HEK293T (cell line): ENCODE measurements around the gene CLRN1.
"Not testable (repeated sequence)": the region's sequence is repeated elsewhere in the genome, so short reads cannot be mapped to it uniquely, and the experiment has no call there.

Experiments used
- CTCF ChIA-PET: fragments of 350-600 bp; formaldehyde crosslinking; extraction: SDS; loops from one replicate; lab custom pipeline; 2021; ENCODE audit warnings: antibody characterized with exemption, inconsistent platforms; lab: Yijun Ruan, JAX
- POLR2A ChIA-PET: fragments of 350-600 bp; formaldehyde crosslinking; extraction: SDS; loops from one replicate; lab custom pipeline; 2020; ENCODE audit warnings: antibody characterized with exemption, inconsistent platforms; lab: Yijun Ruan, JAX
- DNase-seq: peaks from one replicate; pipeline ENCODE4 v3.0.0; 2012; ENCODE audit warnings: mixed read lengths; ENCODE audit errors: extremely low spot score
- ARNT ChIP-seq: fragments of 450-650 bp; IDR thresholded peaks from 2 replicates; pipeline ENCODE4 v1.6.1; 2017; ENCODE audit warnings: mild to moderate bottlenecking
- BHLHE40 ChIP-seq: fragments of 450-650 bp; IDR thresholded peaks from 2 replicates; pipeline ENCODE4 v1.6.1; 2016; ENCODE audit warnings: mild to moderate bottlenecking, moderate library complexity, borderline replicate concordance
- CTBP1 ChIP-seq: fragments of 450-650 bp; IDR thresholded peaks from 2 replicates; pipeline ENCODE4 v1.6.1; 2016; ENCODE audit warnings: borderline replicate concordance
- ELF4 ChIP-seq: fragments of 450-650 bp; IDR thresholded peaks from 2 replicates; pipeline ENCODE4 v1.6.1; 2017; ENCODE audit warnings: antibody characterized with exemption
- FOXA1 ChIP-seq: fragments of 450-650 bp; IDR thresholded peaks from 2 replicates; pipeline ENCODE4 v1.6.1; 2016; ENCODE audit warnings: mild to moderate bottlenecking
- FOXK2 ChIP-seq: fragments of 450-650 bp; IDR thresholded peaks from 2 replicates; pipeline ENCODE4 v1.6.1; 2016; ENCODE audit warnings: mild to moderate bottlenecking
- FOXM1 ChIP-seq: fragments of 450-650 bp; IDR thresholded peaks from 2 replicates; pipeline ENCODE4 v1.6.1; 2017; ENCODE audit warnings: mild to moderate bottlenecking, borderline replicate concordance
- HDGF ChIP-seq: fragments of 450-650 bp; IDR thresholded peaks from 2 replicates; pipeline ENCODE4 v1.6.1; 2017; ENCODE audit warnings: antibody characterized with exemption, borderline replicate concordance
- L3MBTL2 ChIP-seq: fragments of 450-650 bp; conservative IDR thresholded peaks from 2 replicates; pipeline ENCODE4 v1.6.1; 2016; ENCODE audit warnings: mild to moderate bottlenecking
- LEF1 ChIP-seq: fragments of 450-650 bp; IDR thresholded peaks from 2 replicates; pipeline ENCODE4 v1.6.1; 2017; ENCODE audit warnings: mild to moderate bottlenecking, borderline replicate concordance
- NFRKB ChIP-seq: fragments of 450-650 bp; IDR thresholded peaks from 2 replicates; pipeline ENCODE4 v1.6.1; 2016; ENCODE audit warnings: mild to moderate bottlenecking, moderate library complexity
- SP1 ChIP-seq: fragments of 450-650 bp; IDR thresholded peaks from 2 replicates; pipeline ENCODE4 v1.6.1; 2017
- SUZ12 ChIP-seq: fragments of 450-650 bp; IDR thresholded peaks from 2 replicates; pipeline ENCODE4 v1.6.1; 2016; ENCODE audit warnings: mild to moderate bottlenecking
- TARDBP ChIP-seq: fragments of 450-650 bp; IDR thresholded peaks from 2 replicates; pipeline ENCODE4 v1.6.1; 2016
- ZNF384 ChIP-seq: fragments of 450-650 bp; IDR thresholded peaks from 2 replicates; pipeline ENCODE4 v1.6.1; 2016
- TF ChIP-seq, protein P1 (sequence below): fragments of 450-650 bp; IDR thresholded peaks from 2 replicates; pipeline ENCODE4 v1.6.1; 2016

Gene CLRN1

DNA sequence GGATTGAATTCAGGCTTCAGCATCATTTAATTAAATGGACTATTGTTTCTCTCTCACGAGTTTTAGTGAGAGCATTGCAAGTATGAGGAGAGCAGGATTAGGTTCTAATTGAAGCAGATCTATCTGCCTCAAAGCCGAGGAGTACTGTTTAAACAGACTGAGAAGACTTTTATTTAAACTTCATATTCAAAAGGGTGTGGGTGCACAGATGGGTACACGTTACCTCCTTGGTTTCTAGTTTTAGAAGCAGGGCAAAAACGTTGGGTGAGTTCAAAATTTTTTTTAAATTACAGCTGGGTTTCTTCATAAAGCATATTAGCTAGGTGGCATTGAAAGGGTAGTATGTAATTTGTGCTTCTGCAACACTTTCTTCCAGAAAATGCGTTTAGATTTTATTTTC is 26.5 kb upstream of the CLRN1 start:
- CTCF ChIA-PET, result no interaction called here

DNA sequence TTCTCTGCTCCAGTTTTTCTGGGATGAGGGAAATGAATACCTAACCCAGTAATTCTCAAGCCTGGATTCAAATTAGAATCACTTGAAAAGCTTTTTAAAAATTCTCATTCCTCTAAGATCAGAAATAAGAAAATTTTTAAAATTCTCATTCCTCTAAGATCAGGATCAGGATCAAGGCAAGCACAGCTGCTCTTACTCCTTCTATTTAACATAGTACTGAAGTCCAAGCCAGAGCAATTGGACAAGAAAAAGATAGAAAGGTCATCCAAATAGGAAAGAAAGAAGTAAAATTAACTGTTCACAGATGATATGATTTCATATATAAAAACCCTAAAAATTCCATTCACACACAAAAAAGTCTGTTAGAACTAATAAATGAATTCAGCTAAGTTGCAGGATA is 24.2 kb upstream of the CLRN1 start:
- DNase-seq, result no peak
- ChIA-PET CTCF (no interaction called here), POLR2A (no interaction called here)
- no peak for TF ChIP-seq NFRKB
- no peak for TF ChIP-seq L3MBTL2
- TF ChIP-seq, protein P1, sequence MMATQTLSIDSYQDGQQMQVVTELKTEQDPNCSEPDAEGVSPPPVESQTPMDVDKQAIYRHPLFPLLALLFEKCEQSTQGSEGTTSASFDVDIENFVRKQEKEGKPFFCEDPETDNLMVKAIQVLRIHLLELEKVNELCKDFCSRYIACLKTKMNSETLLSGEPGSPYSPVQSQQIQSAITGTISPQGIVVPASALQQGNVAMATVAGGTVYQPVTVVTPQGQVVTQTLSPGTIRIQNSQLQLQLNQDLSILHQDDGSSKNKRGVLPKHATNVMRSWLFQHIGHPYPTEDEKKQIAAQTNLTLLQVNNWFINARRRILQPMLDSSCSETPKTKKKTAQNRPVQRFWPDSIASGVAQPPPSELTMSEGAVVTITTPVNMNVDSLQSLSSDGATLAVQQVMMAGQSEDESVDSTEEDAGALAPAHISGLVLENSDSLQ, result no peak
- TF ChIP-seq ARNT, result no peak
- TF ChIP-seq HDGF, result no peak
- TF ChIP-seq FOXM1, result no peak
- TF ChIP-seq CTBP1, result no peak
- TF ChIP-seq BHLHE40, result no peak
- TF ChIP-seq SUZ12, result no peak
- no peak for TF ChIP-seq FOXK2
- no peak for TF ChIP-seq ZNF384
- no peak for TF ChIP-seq FOXA1
- TF ChIP-seq ELF4, result no peak
- TF ChIP-seq SP1, result no peak

More for the DNA sequence above, 26.5 kb upstream of the CLRN1 start:
- POLR2A ChIA-PET, result no interaction called here
- TF ChIP-seq FOXK2 (no peak), LEF1 (no peak), ZNF384 (no peak), HDGF (no peak), SUZ12 (no peak), ARNT (no peak), NFRKB (no peak)
- DNase-seq, result no peak

DNA sequence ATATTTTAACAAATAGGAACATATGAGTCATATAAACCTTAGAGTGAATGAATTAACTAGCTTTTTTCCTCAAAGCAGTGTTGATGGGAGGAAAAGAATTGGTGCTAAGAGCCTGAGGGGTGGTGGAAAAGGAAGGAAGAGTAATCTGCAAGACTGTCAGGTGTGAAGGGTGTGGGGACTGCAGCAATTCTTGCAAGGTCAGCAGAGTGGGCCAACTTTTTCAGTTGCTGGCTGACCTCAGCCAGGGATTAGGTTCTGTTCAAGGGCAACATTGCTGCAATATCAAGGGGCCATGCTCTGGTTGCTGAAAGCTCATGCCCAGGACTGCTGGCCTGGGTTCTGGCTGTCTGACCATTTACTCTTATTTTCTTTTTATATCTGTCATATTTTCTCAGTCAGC is 23.0 kb upstream of the CLRN1 start:
- ChIA-PET CTCF (no interaction called here), POLR2A (no interaction called here)
- no peak for TF ChIP-seq BHLHE40
- TF ChIP-seq HDGF, result no peak
- no peak for TF ChIP-seq LEF1
- TF ChIP-seq CTBP1, result no peak
- TF ChIP-seq ARNT, result no peak
- TF ChIP-seq ELF4, result no peak
- no peak for TF ChIP-seq TARDBP
- no peak for TF ChIP-seq SP1
- no peak for TF ChIP-seq FOXA1
- no peak for TF ChIP-seq FOXM1
- TF ChIP-seq, protein P1, result no peak
- TF ChIP-seq NFRKB, result no peak
- no peak for TF ChIP-seq SUZ12
- no peak for TF ChIP-seq FOXK2
- no peak for DNase-seq

DNA sequence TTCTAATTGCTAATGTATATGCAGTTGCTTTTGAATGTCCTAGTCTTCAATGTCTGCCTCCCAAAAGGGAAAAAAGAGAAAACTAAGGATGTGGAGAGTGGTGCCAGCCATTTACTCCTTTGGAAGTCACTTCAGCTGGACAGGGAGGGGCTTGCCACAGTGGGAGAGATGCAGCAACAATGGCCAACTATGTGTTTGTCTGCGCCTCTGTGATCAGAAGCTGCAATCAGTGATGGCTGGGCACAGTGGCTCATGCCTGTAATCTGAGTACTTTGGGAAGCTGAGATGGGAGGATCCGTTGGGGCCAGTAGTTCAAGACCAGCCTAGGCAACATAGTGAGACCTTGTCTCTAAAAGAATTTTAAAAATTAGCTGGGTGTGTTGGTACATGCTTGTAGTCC is 16.7 kb upstream of the CLRN1 start:
- TF ChIP-seq LEF1, result no peak
- no peak for TF ChIP-seq TARDBP
- TF ChIP-seq CTBP1, result no peak
- no peak for TF ChIP-seq ZNF384
- no peak for TF ChIP-seq SP1
- no peak for TF ChIP-seq ELF4
- TF ChIP-seq, protein P1, result no peak
- TF ChIP-seq SUZ12, result no peak
- TF ChIP-seq NFRKB, result no peak
- TF ChIP-seq FOXA1, result no peak
- TF ChIP-seq ARNT, result no peak
- TF ChIP-seq FOXK2, result no peak
- TF ChIP-seq BHLHE40, result no peak
- no peak for TF ChIP-seq HDGF
- TF ChIP-seq L3MBTL2, result no peak
- no peak for TF ChIP-seq FOXM1
- ChIA-PET POLR2A (no interaction called here), CTCF (no interaction called here)
- no peak for DNase-seq

DNA sequence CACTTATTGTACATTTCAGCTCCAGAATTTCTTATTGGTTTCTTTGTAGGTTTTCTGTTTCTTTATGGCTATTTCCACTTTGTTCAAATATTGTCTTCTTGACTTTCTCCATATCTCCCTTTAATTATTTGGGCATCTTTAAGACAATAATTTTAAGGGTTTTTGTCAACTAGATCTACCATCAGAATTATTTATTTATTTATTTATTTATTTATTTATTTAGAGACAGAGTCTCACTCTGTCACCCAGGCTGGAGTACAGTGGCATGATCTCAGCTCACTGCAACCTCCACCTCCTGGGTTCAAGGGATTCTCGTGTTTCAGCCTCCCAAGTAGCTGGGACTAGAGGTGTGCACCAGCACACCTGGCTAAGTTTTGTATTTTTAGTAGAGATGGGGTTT is 15.9 kb upstream of the CLRN1 start:
- POLR2A ChIA-PET, CTCF ChIA-PET, DNase-seq: not testable (repeated sequence)

DNA sequence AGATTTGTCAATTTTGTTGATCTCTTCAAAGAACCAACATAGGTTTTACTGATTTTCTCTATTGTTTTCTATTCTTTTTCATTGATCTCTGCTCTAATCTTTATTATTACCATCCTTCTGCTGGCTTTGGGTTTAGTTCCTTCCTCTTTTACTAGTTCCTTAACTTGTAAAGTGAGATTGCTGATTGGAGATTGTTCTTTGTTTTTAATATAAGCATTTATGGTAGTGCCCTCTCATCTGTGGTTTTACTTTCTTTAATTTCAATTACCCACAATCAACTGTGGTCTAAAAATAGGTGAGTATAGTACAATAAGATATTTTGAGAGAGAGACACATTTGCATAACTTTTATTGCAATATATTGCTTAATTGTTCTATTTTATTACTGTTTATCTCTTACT is 13.2 kb upstream of the CLRN1 start:
- ChIA-PET CTCF (no interaction called here), POLR2A (no interaction called here)
- no peak for DNase-seq
- no peak for TF ChIP-seq SP1
- TF ChIP-seq TARDBP, result no peak
- TF ChIP-seq ELF4, result no peak
- no peak for TF ChIP-seq LEF1
- no peak for TF ChIP-seq HDGF
- TF ChIP-seq FOXM1, result no peak
- no peak for TF ChIP-seq BHLHE40
- no peak for TF ChIP-seq NFRKB
- TF ChIP-seq CTBP1, result no peak
- no peak for TF ChIP-seq L3MBTL2
- no peak for TF ChIP-seq SUZ12

DNA sequence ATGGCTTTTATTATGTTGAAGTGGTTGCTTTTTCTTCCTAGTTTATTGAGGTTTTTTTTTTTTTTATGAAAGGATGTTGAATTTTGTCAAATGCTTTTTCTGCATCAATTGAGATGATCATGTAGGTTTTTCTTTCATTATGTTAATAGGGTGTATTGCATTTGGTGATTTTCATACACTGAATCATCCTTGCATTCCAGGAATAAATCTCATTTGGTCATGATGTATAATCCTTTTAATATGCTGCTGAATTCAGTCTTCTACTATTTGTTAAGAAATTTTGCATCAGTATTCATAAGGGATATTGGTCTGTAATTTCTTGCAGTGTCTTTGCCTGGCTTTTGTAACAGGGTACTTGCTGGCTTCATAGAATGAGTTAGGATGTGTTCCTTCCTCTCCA is 11.5 kb upstream of the CLRN1 start:
- ChIA-PET CTCF (no interaction called here), POLR2A (no interaction called here)
- TF ChIP-seq CTBP1 (no peak), FOXA1 (no peak), NFRKB (no peak), HDGF (no peak), SP1 (no peak), TARDBP (no peak), ZNF384 (no peak), BHLHE40 (no peak), FOXK2 (no peak), LEF1 (no peak), SUZ12 (no peak), ELF4 (no peak), L3MBTL2 (no peak), ARNT (no peak), FOXM1 (no peak)
- TF ChIP-seq, protein P1, result no peak
- DNase-seq, result no peak
